ENCODE measurements around the gene MRPS27. TPM values are rescaled to one million over a fixed set of nuclear protein-coding genes. Genes with fewer than 3 reads are reported as not detected.

MRPS27 gene
- total and polyA plus RNA-seq, 2 of the 13 experiments (the other 11 are each of a cell fraction or from before 2014, with no cell fraction given), result 71.8 to 115 TPM

GRCh38 chr5:72281430-72281763, 38.6 kb downstream of the MRPS27 start:
- peaks cover 4% of the 10 kb centered on the region for H3K79me2 ChIP-seq (ENCODE audit: insufficient read depth, low read length)
- TF ChIP-seq FOXA3 (CRISPR knock-in tag; IDR thresholded peaks at IDR 0.05), result no peak
- no peak for TF ChIP-seq ZBTB3 (CRISPR knock-in tag; IDR thresholded peaks at IDR 0.05; ENCODE audit: borderline replicate concordance, low read depth)
- no peak for TF ChIP-seq HMG20A (CRISPR knock-in tag; IDR thresholded peaks at IDR 0.05; ENCODE audit: borderline replicate concordance)
- no peak for TF ChIP-seq ATAD3A (CRISPR knock-in tag; IDR thresholded peaks at IDR 0.05)
- TF ChIP-seq, protein P1, sequence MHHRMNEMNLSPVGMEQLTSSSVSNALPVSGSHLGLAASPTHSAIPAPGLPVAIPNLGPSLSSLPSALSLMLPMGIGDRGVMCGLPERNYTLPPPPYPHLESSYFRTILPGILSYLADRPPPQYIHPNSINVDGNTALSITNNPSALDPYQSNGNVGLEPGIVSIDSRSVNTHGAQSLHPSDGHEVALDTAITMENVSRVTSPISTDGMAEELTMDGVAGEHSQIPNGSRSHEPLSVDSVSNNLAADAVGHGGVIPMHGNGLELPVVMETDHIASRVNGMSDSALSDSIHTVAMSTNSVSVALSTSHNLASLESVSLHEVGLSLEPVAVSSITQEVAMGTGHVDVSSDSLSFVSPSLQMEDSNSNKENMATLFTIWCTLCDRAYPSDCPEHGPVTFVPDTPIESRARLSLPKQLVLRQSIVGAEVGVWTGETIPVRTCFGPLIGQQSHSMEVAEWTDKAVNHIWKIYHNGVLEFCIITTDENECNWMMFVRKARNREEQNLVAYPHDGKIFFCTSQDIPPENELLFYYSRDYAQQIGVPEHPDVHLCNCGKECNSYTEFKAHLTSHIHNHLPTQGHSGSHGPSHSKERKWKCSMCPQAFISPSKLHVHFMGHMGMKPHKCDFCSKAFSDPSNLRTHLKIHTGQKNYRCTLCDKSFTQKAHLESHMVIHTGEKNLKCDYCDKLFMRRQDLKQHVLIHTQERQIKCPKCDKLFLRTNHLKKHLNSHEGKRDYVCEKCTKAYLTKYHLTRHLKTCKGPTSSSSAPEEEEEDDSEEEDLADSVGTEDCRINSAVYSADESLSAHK (CRISPR knock-in tag; IDR thresholded peaks at IDR 0.05; ENCODE audit: borderline replicate concordance), result no peak
- no peak for TF ChIP-seq NONO (IDR thresholded peaks at IDR 0.05)
- TF ChIP-seq NONO (CRISPR knock-in tag; conservative IDR thresholded peaks at IDR 0.05), result no peak
- TF ChIP-seq MBD4 (IDR thresholded peaks at IDR 0.05; ENCODE audit: borderline replicate concordance, low read length), result no peak
- TF ChIP-seq TCF7L2 (IDR thresholded peaks at IDR 0.05; ENCODE audit: low read depth, low read length), result no peak
- TF ChIP-seq NFE2 (CRISPR knock-in tag; IDR thresholded peaks at IDR 0.05), result no peak
- TF ChIP-seq MTF2 (CRISPR knock-in tag; IDR thresholded peaks at IDR 0.05; ENCODE audit: borderline replicate concordance), result no peak
- TF ChIP-seq E2F5 (CRISPR knock-in tag; conservative IDR thresholded peaks at IDR 0.05), result no peak
- no peak for ATAC-seq
- no peak for DNase-seq (ENCODE audit: low spot score)
- peaks cover 42% of the 10 kb centered on the region for H3K4me1 ChIP-seq (ENCODE audit: insufficient read depth, low read length)
- CTCF ChIA-PET (ENCODE audit: low intra/inter-chr PET ratio, low total read pairs), result no interaction called here
- H3K27ac ChIP-seq (ENCODE audit: extremely low read length, insufficient read depth, low read length), result peak overlapping the region; percentile 42
- intact Hi-C loops (cut with micrococcal nuclease; ENCODE audit: unreplicated experiment) (no loop called here), in situ Hi-C loops (cut with HindIII; ENCODE audit: extremely low pct_ligation_motif_present, low pct_unique_long_range_greater_than_20kb) (no loop called here)
- 98% methylated on average over 1 of the region's 1 CpG for WGBS (ENCODE audit: low lambda C conversion rate)
- no peak for FAIRE-seq
- H3K4me2 ChIP-seq (ENCODE audit: low read depth, low read length), result no peak overlapping the region
- H4K20me1 ChIP-seq (ENCODE audit: insufficient read depth, low read length), result no peaks in the 10 kb centered on the region
- no peak overlapping the region for H3K4me3 ChIP-seq (replicated peaks in 1 of 3; ENCODE audit: insufficient read depth in 1 of 3, low read depth in 2 of 3, low read length in 3 of 3)
- peaks cover 2 to 16% of the 10 kb centered on the region in 2 experiments for H3K36me3 ChIP-seq (replicated peaks in 1 of 2; ENCODE audit: control insufficient read depth in 1 of 2, insufficient read depth in 2 of 2, low read length in 2 of 2)
- H2AFZ ChIP-seq (ENCODE audit: low read length), result no peak overlapping the region
- BruUV-seq (replicated peaks), result no TSS peak
- no peaks in the 10 kb centered on the region for H3K27me3 ChIP-seq (ENCODE audit: control insufficient read depth in 1 of 2, insufficient read depth in 2 of 2, low read length in 2 of 2)
- POLR2A ChIA-PET, result interaction anchor here (0.6 to 1.3 kb wide), 4 partner anchors 11 to 39 kb away, joined by 3 to 10 read pairs (median 7); partner anchors contain the start of genes MRPS27 and PTCD2
- H3K9ac ChIP-seq (ENCODE audit: insufficient read depth, low read depth, low read length), result no peak overlapping the region
- H3K9me3 ChIP-seq (ENCODE audit: low read length), result no peaks in the 10 kb centered on the region

All from HepG2 (cell line).